ENCODE results near the gene TMEM242. TPM values are rescaled to one million over a fixed set of nuclear protein-coding genes. Genes with fewer than 3 reads are reported as not detected.

TMEM242 gene
- total and polyA plus RNA-seq, 10 of the 15 experiments (the other 5 are each of a cell fraction or from before 2014, with no cell fraction given): 2.8 to 9.8 (median 5.5) TPM

GRCh38 chr6:157276731-157277130 is 46.6 kb downstream of the TMEM242 start (continued):
- TF ChIP-seq CUX1 (IDR thresholded peaks at IDR 0.05; ENCODE audit: insufficient replicate concordance, low read depth, low read length): no peak
- no peak for TF ChIP-seq BACH1 (IDR thresholded peaks at IDR 0.05; ENCODE audit: borderline replicate concordance)
- TF ChIP-seq ATF7 (IDR thresholded peaks at IDR 0.05; ENCODE audit: low read depth): no peak
- TF ChIP-seq SKIL (IDR thresholded peaks at IDR 0.05; ENCODE audit: low read depth, poor library complexity, severe bottlenecking): no peak
- TF ChIP-seq CREM (IDR thresholded peaks at IDR 0.05; ENCODE audit: low read depth): no peak
